ENCODE measurements around the gene CMSS1. TPM values are rescaled to one million over a fixed set of nuclear protein-coding genes. Genes with fewer than 3 reads are reported as not detected.

CMSS1 gene
- total and polyA plus RNA-seq, 3 donors from 2014 or later: 24.6 to 47.9 (median 24.9) TPM

DNA sequence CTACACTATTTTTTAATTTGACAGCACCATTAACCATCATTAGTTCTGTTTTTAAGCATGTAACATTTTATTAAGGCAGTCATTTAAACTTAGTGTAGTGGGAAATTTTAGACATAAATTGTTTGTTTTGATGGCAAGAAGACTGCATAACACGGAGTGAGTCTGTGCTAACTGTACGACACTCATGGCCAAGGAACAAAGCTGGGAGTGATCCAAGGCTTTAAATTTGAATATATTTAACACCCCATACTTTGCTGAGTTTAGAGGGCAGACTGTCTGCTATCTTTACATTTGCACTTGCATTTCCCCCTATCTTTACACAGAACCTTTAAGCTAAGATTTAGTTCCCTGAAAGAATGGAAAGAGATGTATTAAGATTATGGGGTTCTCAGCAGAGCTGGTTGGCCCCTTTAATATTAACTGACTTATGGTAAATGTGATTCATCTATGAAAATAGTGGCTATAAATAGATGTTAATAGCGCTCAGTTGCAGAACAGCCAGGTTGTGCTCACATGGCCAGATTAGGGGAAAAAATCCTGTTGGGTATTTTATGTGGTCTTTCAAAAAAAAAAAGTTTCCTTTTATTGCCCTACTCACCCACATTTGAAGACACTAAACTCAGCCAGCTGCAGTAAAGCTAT lies 120.7 kb downstream of the CMSS1 start:
- no peak overlapping the region for H3K27ac ChIP-seq
- TF ChIP-seq, protein P1, sequence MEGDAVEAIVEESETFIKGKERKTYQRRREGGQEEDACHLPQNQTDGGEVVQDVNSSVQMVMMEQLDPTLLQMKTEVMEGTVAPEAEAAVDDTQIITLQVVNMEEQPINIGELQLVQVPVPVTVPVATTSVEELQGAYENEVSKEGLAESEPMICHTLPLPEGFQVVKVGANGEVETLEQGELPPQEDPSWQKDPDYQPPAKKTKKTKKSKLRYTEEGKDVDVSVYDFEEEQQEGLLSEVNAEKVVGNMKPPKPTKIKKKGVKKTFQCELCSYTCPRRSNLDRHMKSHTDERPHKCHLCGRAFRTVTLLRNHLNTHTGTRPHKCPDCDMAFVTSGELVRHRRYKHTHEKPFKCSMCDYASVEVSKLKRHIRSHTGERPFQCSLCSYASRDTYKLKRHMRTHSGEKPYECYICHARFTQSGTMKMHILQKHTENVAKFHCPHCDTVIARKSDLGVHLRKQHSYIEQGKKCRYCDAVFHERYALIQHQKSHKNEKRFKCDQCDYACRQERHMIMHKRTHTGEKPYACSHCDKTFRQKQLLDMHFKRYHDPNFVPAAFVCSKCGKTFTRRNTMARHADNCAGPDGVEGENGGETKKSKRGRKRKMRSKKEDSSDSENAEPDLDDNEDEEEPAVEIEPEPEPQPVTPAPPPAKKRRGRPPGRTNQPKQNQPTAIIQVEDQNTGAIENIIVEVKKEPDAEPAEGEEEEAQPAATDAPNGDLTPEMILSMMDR (IDR thresholded peaks at IDR 0.05): no peak
- no peak for TF ChIP-seq POLR2A (IDR thresholded peaks at IDR 0.05)
- H3K4me3 ChIP-seq: no peak overlapping the region
- intact Hi-C loops (cut with DNase I; ENCODE audit: low total_unique reads): no loop called here
- 55 to 65% methylated on average over 3 of the region's 3 CpGs for WGBS, 2 donors
- H3K9me3 ChIP-seq: no peaks in the 10 kb centered on the region
- H3K4me1 ChIP-seq: peaks cover 3% of the 10 kb centered on the region
- no peaks in the 10 kb centered on the region for H3K27me3 ChIP-seq
- DNase-seq: no peak
- H3K36me3 ChIP-seq (ENCODE audit: low read depth, missing control alignments): no peaks in the 10 kb centered on the region

DNA sequence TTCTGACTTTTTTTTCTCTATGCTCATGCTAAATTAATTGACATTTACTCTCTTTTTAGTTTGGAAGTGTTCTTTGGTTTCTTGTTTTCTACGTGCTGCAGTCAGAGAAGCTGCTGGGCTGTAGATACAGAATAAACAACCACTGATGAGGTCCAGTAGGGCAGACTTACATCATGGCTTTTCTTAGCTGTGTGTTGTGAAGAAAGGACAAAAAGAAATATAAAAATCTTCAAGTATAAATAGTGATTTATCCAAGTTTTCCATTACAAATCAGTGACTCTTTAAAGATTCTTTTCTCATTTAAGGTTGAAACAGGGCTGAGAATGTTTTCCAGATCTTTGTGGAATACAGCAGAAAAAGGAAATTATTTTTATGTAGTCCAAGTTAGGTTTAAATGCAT lies 122.2 kb downstream of the CMSS1 start:
- Histone ChIP-seq H3K27me3 (no peaks in the 10 kb centered on the region), H3K4me1 (peaks cover 5% of the 10 kb centered on the region), H3K36me3 (ENCODE audit: low read depth, missing control alignments) (no peaks in the 10 kb centered on the region), H3K4me3 (no peak overlapping the region), H3K9me3 (no peaks in the 10 kb centered on the region), H3K27ac (no peak overlapping the region)
- no peak for TF ChIP-seq POLR2A (IDR thresholded peaks at IDR 0.05)
- TF ChIP-seq, protein P1 (IDR thresholded peaks at IDR 0.05): no peak
- DNase-seq: no peak
- WGBS, 2 donors: 50 to 69% methylated on average over 1 of the region's 1 CpG
- intact Hi-C loops (cut with DNase I; ENCODE audit: low total_unique reads): no loop called here

DNA sequence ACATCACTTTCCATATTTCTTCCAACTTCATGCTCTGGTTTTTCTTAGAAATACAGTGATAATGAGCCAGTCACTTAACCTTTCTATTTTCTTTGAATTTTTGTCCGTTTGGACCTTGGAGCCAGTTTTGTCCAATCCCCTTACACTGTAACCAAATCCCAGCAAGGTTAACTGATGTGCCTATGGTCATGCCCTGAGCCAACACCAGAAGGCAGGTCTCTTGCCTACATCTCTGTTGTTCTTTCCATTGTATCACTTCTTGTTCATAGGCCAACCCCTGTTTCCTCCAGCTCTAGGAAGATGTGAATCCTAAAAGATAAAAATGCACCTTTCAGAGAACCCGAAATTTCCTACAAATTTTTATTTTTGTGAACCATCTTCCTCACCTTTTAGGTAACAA lies 122.7 kb downstream of the CMSS1 start:
- TF ChIP-seq POLR2A (IDR thresholded peaks at IDR 0.05): no peak
- TF ChIP-seq, protein P1 (IDR thresholded peaks at IDR 0.05): no peak
- WGBS, 2 donors: 77 to 80% methylated on average over 2 of the region's 2 CpGs
- Histone ChIP-seq H3K27ac (no peak overlapping the region), H3K4me1 (peaks cover 10% of the 10 kb centered on the region), H3K9me3 (no peaks in the 10 kb centered on the region), H3K4me3 (no peak overlapping the region), H3K27me3 (no peaks in the 10 kb centered on the region), H3K36me3 (ENCODE audit: low read depth, missing control alignments) (no peaks in the 10 kb centered on the region)
- intact Hi-C loops (cut with DNase I; ENCODE audit: low total_unique reads): no loop called here
- DNase-seq: no peak

DNA sequence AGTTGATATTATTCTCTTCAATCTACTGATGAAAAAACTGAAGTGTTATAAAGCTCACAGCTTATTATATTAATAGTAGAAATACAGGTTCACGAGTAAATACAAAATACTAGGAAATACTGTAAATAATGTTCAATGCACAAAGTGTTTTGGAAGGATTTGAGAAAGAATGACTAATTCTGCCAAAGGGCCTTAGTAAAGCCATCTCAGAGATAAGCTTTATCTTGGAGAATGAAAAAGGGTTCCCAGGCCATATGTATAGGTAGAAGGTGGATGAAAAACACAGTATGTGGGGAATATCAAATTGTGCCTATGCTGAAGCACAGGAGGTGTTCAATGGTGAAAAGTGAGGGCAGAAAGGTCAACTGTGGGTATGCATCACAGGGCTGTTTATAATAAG lies 123.5 kb downstream of the CMSS1 start:
- 90 to 95% methylated on average over 1 of the region's 1 CpG for WGBS, 2 donors
- no peak overlapping the region for H3K27ac ChIP-seq

More for the DNA sequence above, 123.5 kb downstream of the CMSS1 start:
- no peak for DNase-seq
- H3K27me3 ChIP-seq: no peaks in the 10 kb centered on the region
- no peaks in the 10 kb centered on the region for H3K9me3 ChIP-seq
- H3K4me3 ChIP-seq: no peak overlapping the region
- peaks cover 16% of the 10 kb centered on the region for H3K4me1 ChIP-seq
- no peaks in the 10 kb centered on the region for H3K36me3 ChIP-seq (ENCODE audit: low read depth, missing control alignments)
- TF ChIP-seq, protein P1 (IDR thresholded peaks at IDR 0.05): no peak
- TF ChIP-seq POLR2A (IDR thresholded peaks at IDR 0.05): no peak
- intact Hi-C loops (cut with DNase I; ENCODE audit: low total_unique reads): no loop called here
